HCT116 (cell line): Measurements from ENCODE around the gene ANXA10.

ENCODE experiments used
- EZH2 ChIP-seq: fragments of 200-600 bp; sonication (generic); IDR thresholded peaks from 2 replicates; pipeline ENCODE4 v1.6.1; 2017; ENCODE audit warnings: antibody characterized with exemption, mixed run types
- SIN3A ChIP-seq: IDR thresholded peaks from 2 replicates; pipeline ENCODE4 v1.6.1; 2012; ENCODE audit warnings: low read depth

DNA sequence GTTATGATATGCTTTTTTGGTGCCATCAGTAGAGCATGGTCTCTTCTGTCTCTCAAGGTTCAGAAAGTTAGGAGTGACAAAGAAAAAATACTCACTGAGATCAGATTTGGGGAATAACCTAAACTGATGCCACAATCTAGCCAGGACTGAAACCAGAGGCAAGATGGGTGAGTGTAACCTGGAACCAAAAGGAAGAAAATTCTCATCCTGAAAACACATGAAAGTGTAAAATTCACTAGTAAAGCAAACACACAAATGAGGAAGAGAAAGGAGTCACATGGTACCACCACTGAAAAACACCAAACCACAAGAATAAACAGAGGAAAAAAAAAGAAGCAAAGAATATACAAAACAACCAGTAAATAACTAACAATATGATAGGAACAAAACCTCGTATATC, 96.4 kb downstream of the ANXA10 start:
- TF ChIP-seq SIN3A (no peak), EZH2 (no peak)
